Activated CD4-positive, alpha-beta memory T cell treated with anti-CD3 and anti-CD28 coated beads for 36 hours (primary cell): Measurements from ENCODE around the gene HMGB4. TPM values are rescaled to one million over a fixed set of nuclear protein-coding genes. Genes with fewer than 3 reads are reported as not detected.

Source experiments
- CTCF ChIA-PET: fragments of 350-600 bp; sonication (Branson Sonifier 250); formaldehyde crosslinking; loops from one replicate; lab custom pipeline; 2021; ENCODE audit warnings: antibody characterized with exemption, inconsistent platforms; lab: Charles Lee
- POLR2A ChIA-PET: fragments of 350-600 bp; sonication (Branson Sonifier 250); formaldehyde crosslinking; loops from one replicate; lab custom pipeline; 2021; ENCODE audit warnings: antibody characterized with exemption; lab: Charles Lee
- DNase-seq: peaks from one replicate; pipeline ENCODE4 v3.0.0-alpha.2; 2020
- H3K27ac Mint-ChIP-seq: one replicate; pipeline ENCODE4 v1.8.0; 2021; ENCODE audit warnings: mixed read lengths
- H3K27me3 Mint-ChIP-seq: one replicate; pipeline ENCODE4 v1.8.0; 2021; ENCODE audit warnings: mixed read lengths
- H3K36me3 Mint-ChIP-seq: one replicate; pipeline ENCODE4 v1.8.0; 2021; ENCODE audit warnings: mixed read lengths
- H3K4me1 Mint-ChIP-seq: one replicate; pipeline ENCODE4 v1.8.0; 2021; ENCODE audit warnings: low read depth, mixed read lengths
- H3K4me3 Mint-ChIP-seq: one replicate; pipeline ENCODE4 v1.8.0; 2021; ENCODE audit warnings: mild to moderate bottlenecking, mixed read lengths
- H3K9me3 Mint-ChIP-seq: one replicate; pipeline ENCODE4 v1.8.0; 2021; ENCODE audit warnings: mixed read lengths
- intact Hi-C: fragments of 100-400 bp; cut with micrococcal nuclease; formaldehyde crosslinking; loops from one replicate; pipeline ENCODE4 v1.15.1; 2023
- total RNA-seq, 2 experiments: library from RNA; stranded (reverse); gene quantifications; one replicate each; pipeline ENCODE4 v1.2.3, GENCODE V29; 2021

The HMGB4 gene
- total RNA-seq, 2 experiments from 2014 or later = not detected

DNA sequence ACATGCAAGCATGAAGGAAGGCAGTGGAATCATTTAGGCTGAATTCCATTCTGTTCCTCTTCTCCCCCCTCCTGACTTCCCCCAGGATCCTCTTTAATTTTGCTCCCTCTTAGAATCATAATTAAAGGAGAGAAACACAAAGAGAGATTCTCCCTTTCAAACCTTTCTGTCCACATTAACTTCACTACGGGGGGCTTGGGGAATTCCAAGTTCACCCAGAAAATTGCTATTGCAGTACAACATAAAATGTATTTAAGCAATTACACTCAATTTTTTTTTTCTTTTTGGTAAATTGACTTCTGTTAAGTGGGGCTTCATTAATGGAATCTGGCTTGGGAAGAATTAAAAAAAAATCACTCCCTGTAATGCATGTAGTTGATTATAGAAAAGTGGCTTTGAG, 13.4 kb upstream of the HMGB4 start:
- no peak overlapping the region for H3K27ac Mint-ChIP-seq
- ChIA-PET CTCF (no interaction called here), POLR2A (no interaction called here)
- peaks cover 6% of the 10 kb centered on the region for H3K27me3 Mint-ChIP-seq
- no peak for DNase-seq
- no peaks in the 10 kb centered on the region for H3K9me3 Mint-ChIP-seq
- no peaks in the 10 kb centered on the region for H3K36me3 Mint-ChIP-seq
- no peaks in the 10 kb centered on the region for H3K4me1 Mint-ChIP-seq
- intact Hi-C loops = no loop called here
- no peak overlapping the region for H3K4me3 Mint-ChIP-seq

DNA sequence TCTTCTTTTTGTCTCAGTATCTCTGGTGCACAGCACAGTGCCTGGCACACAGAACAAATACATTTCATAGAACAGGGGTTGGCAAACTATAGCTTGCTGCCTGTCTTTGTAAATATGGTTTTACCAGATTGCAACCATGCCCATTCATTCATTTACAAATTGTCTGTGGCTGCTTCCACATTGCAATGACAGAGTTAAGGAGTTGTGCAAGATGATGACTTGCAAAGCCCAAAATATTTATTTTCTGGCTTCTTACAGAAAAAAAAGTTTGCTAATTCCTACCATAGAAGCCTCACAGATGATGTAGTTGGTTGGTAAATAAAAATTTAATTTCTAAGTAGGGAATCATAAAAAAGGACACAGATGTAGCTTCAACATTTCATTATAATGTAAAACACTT, 11.2 kb upstream of the HMGB4 start:
- no peak overlapping the region for H3K27ac Mint-ChIP-seq
- H3K9me3 Mint-ChIP-seq = no peaks in the 10 kb centered on the region
- no peaks in the 10 kb centered on the region for H3K36me3 Mint-ChIP-seq
- no peak overlapping the region for H3K4me3 Mint-ChIP-seq
- CTCF ChIA-PET = no interaction called here
- no peak for DNase-seq
- peaks cover 6% of the 10 kb centered on the region for H3K27me3 Mint-ChIP-seq
- no peaks in the 10 kb centered on the region for H3K4me1 Mint-ChIP-seq
- intact Hi-C loops = no loop called here
- POLR2A ChIA-PET = no interaction called here

DNA sequence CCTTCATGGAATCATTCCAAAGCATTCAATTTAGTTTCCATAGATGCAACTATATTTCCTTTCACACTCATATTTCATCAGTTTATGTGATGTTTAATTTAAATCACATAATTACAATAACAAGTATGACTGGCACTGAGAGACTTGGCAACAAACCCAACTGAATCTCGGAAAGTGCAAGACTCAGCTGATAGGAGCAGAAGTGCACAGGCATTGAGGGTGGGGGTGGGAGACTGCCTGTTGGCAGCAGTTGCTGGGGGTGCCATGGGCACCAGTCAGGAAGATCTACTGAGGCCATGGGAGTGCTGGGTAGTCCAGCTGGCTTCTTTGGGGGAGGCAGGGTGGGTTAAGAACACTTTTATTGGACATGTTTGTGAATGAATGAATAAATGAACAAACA, 10.4 kb upstream of the HMGB4 start:
- Mint-ChIP-seq H3K36me3 (no peaks in the 10 kb centered on the region), H3K4me1 (no peaks in the 10 kb centered on the region), H3K27me3 (peaks cover 8% of the 10 kb centered on the region), H3K9me3 (no peaks in the 10 kb centered on the region), H3K4me3 (no peak overlapping the region), H3K27ac (no peak overlapping the region)
- no peak for DNase-seq
- CTCF ChIA-PET = interaction anchor here (1.6 kb wide), 1 partner anchor 8 kb away, joined by 4 read pairs; no protein-coding TSS in a partner anchor
- POLR2A ChIA-PET = no interaction called here
- intact Hi-C loops = no loop called here

DNA sequence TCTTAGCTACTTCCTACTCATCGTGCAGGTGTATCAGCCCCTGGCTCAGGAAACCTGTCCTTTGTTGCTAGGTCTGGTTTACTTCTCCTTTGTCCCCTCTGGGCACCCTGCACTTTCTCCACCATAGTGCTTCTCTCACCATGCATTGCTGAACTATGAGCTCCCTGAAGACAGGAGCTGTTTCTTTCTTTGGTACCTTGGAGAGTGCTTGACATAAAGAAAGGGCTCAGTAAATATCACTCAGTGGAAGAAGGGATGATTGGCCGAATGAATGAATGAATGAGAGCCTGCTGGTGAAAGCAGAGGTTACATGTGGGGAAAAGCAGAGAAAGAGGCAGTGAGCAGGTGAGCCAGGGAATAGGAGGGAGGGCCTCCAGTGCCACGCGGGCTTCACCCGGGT, 9.8 kb upstream of the HMGB4 start:
- H3K9me3 Mint-ChIP-seq = no peaks in the 10 kb centered on the region
- peaks cover 8% of the 10 kb centered on the region for H3K27me3 Mint-ChIP-seq
- no peaks in the 10 kb centered on the region for H3K4me1 Mint-ChIP-seq
- CTCF ChIA-PET = interaction anchor here (1.6 kb wide), 1 partner anchor 9 kb away, joined by 4 read pairs; no protein-coding TSS in a partner anchor
- intact Hi-C loops = no loop called here
- POLR2A ChIA-PET = no interaction called here
- no peak overlapping the region for H3K4me3 Mint-ChIP-seq
- H3K27ac Mint-ChIP-seq = no peak overlapping the region
- H3K36me3 Mint-ChIP-seq = no peaks in the 10 kb centered on the region
- no peak for DNase-seq

DNA sequence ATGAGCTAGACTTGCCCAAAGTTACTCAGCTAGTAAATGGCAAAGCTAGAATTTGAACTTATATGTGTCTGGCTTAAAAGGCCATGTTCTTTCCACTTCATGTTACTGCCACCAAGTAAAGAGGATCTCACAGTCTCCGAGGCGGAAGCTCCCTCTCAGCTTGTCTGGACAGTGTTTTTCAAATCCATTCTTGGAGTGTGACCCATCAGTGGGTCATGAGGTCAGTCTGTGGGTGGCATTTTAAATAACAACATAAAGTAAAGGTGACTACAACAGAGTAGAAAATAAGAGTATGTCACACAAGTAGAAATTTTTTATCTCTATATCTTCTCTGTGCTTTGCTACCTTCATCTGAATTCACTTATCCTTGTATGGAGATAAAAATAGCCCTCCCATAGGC, 3.2 kb upstream of the HMGB4 start:
- H3K4me1 Mint-ChIP-seq = no peaks in the 10 kb centered on the region
- H3K4me3 Mint-ChIP-seq = no peak overlapping the region
- DNase-seq = no peak
- H3K9me3 Mint-ChIP-seq = no peaks in the 10 kb centered on the region
- ChIA-PET POLR2A (no interaction called here), CTCF (no interaction called here)
- H3K27ac Mint-ChIP-seq = no peak overlapping the region
- H3K36me3 Mint-ChIP-seq = no peaks in the 10 kb centered on the region
- intact Hi-C loops = no loop called here
- peaks cover 15% of the 10 kb centered on the region for H3K27me3 Mint-ChIP-seq

DNA sequence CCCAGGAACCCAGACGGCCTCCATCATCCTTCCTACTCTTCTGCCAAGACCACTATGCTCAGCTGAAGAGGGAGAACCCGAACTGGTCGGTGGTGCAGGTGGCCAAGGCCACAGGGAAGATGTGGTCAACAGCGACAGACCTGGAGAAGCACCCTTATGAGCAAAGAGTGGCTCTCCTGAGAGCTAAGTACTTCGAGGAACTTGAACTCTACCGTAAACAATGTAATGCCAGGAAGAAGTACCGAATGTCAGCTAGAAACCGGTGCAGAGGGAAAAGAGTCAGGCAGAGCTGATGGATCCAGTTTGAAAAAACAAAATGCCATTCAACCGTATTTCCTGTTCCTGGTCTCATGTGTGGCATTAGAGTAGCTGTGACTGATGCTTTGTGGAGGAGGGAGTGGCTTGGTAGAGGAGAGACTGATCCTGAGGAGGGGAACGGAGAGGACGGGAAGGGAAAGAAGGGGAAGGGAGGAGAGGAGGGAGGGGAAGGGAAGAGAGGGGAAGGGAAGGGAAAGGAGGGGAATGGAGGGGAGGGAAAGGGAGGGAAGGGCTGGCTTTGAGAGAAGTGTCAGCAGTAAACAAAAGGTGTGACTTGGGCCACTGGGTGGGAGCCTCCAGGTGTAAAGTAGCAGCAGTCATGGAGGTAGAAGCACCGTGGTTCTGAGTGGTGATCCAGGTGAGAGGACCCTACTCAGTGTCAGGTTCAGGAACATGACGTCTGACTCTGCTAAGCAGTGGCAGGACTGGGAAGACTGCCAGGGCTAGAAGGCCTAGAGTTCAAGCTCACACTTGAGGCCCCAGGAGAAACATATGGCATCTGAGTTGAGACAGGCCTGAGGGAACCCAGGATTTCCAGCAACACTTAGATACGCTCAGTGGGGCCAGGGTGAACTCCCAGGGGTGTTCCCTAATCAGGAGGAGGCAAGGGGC, 846 bp downstream of the HMGB4 start:
- CTCF ChIA-PET = no interaction called here
- Mint-ChIP-seq H3K27me3 (peaks cover 13% of the 10 kb centered on the region), H3K4me1 (peaks cover 4% of the 10 kb centered on the region), H3K27ac (no peak overlapping the region), H3K4me3 (no peak overlapping the region), H3K36me3 (no peaks in the 10 kb centered on the region), H3K9me3 (no peaks in the 10 kb centered on the region)
- intact Hi-C loops = no loop called here
- POLR2A ChIA-PET = no interaction called here
- no peak for DNase-seq

DNA sequence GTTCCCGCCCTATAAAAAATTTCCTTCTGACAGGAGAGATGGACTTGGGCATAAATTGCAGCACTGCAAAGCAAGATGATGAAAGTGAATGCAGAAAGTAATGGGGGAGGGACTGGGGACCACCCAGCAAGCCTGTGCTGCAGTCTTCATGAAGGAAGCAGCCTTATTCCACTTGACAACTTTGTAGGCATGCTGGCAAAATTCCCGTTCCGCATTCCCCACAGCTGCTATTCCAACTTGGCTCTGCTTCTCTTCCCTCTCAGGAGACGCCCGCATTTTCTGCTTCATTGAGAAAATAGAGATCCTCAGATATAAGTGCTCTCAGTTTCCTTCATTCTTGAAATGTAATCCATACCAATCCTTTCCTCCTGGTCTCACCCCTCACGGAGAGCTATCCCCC, 2.4 kb downstream of the HMGB4 start:
- intact Hi-C loops = no loop called here
- ChIA-PET CTCF (no interaction called here), POLR2A (no interaction called here)
- Mint-ChIP-seq H3K27ac (no peak overlapping the region), H3K36me3 (no peaks in the 10 kb centered on the region), H3K4me1 (peaks cover 4% of the 10 kb centered on the region), H3K9me3 (no peaks in the 10 kb centered on the region), H3K27me3 (peaks cover 13% of the 10 kb centered on the region), H3K4me3 (no peak overlapping the region)
- DNase-seq = no peak

DNA sequence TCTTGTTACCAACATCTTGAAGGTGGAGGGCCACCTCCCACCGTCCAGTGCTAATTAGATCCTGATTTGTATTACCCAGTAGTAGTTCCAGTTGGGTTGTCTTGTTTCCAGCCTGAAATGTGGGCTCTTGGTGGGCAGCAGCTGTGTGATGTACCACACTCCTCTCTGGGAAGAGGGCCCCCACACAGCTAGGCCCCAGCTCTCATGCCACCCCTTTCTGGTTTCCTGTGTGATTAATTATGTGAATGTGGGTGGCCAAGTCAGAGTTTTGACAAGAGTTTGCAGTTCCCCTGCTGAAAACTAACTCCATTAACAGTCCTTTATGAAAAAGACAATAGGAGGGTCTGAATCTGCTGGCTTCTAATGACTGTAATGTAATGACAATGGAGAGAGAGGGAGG, 3.8 kb downstream of the HMGB4 start:
- Mint-ChIP-seq H3K9me3 (no peaks in the 10 kb centered on the region), H3K4me3 (no peak overlapping the region), H3K27me3 (peaks cover 13% of the 10 kb centered on the region), H3K27ac (no peak overlapping the region), H3K36me3 (no peaks in the 10 kb centered on the region), H3K4me1 (peaks cover 4% of the 10 kb centered on the region)
- intact Hi-C loops = no loop called here
- no peak for DNase-seq
- CTCF ChIA-PET = no interaction called here
- POLR2A ChIA-PET = no interaction called here

DNA sequence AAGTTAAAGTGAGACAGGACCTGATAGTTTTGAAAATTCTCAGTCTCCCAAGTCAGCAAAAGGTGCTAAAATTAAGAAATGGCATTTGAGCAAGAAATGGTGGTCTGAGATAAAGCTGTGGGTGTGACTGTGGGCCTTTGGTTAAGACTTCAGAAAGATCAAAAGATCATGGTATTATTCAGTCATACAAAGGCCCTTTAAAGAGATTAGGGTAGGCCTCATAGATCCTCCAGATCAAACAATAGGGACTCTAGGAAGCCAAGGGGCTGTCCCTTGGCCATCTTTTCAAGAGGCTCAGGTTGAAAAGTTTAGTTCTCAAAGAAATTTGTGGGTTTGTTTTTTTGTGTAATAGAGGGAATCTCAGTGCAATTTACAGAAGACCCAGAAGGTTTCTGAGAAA, 8.4 kb downstream of the HMGB4 start:
- Mint-ChIP-seq H3K36me3 (no peaks in the 10 kb centered on the region), H3K4me1 (peaks cover 4% of the 10 kb centered on the region), H3K9me3 (no peaks in the 10 kb centered on the region), H3K27me3 (peaks cover 11% of the 10 kb centered on the region), H3K27ac (no peak overlapping the region), H3K4me3 (no peak overlapping the region)
- CTCF ChIA-PET = no interaction called here
- intact Hi-C loops = no loop called here
- POLR2A ChIA-PET = no interaction called here
- no peak for DNase-seq

DNA sequence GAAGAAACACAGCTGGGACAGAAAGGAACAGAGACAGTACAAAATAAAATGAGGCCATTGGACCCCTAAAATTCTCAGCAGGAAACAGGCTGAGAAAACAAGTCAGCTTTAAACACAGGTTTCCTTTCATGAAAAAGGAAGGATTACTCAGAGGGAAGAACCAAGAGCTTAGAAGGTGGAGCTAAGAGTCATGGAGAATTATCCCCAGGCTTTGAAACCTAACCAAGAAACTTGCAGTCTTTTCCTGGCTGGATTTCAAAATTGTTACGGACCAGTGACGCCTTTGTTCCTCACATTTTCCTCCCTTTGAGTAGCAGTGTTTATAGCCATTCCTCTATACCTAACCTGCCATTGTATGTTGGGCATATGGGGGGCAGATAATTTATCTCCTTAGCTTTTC, 8.8 kb downstream of the HMGB4 start:
- Mint-ChIP-seq H3K36me3 (no peaks in the 10 kb centered on the region), H3K9me3 (no peaks in the 10 kb centered on the region), H3K27me3 (peaks cover 11% of the 10 kb centered on the region), H3K4me1 (peaks cover 3% of the 10 kb centered on the region), H3K27ac (no peak overlapping the region), H3K4me3 (no peak overlapping the region)
- POLR2A ChIA-PET = no interaction called here
- CTCF ChIA-PET = no interaction called here
- no peak for DNase-seq
- intact Hi-C loops = no loop called here

DNA sequence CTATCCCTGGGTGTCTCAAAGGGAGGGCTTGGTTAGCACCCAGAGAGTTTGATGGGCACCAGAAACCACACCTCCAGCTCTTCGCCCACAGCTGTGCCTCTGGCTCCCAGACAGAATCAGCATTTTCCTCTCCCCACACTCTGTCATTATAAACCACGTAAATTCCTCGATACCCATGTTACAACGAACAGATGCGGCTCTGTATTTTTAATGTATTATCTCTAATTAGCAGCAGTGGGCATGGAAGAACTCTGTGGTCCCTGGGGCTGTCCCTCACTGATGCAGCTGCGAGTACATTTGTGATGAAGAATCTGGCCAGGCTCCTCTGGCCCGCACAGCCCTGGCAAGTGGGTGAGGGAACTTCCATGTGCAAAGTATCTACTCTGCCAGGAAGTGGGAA, 10.8 kb downstream of the HMGB4 start:
- Mint-ChIP-seq H3K4me3 (no peak overlapping the region), H3K9me3 (no peaks in the 10 kb centered on the region), H3K27ac (no peak overlapping the region), H3K4me1 (no peaks in the 10 kb centered on the region), H3K36me3 (no peaks in the 10 kb centered on the region), H3K27me3 (peaks cover 14% of the 10 kb centered on the region)
- CTCF ChIA-PET = no interaction called here
- POLR2A ChIA-PET = no interaction called here
- DNase-seq = no peak
- intact Hi-C loops = no loop called here

DNA sequence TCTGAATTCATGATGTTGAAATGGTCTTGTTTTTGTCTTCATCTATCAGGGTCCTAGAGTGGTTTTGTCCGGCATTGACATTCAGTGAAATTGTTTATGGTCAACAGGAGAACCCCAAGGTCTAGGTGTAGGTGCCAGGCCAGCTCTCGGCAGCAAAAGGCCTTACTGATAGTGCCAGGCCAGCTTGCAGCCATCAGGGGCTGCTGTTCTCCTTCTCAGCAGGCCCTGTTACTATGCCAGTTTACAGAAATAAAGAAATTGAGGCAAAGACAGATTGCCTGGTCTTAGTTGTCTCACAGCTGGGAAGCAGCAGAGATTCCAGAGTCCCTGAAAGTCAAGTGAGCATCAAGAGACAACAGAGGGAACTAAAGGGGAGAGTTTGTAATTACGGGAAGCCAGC, 12.0 kb downstream of the HMGB4 start:
- H3K9me3 Mint-ChIP-seq = no peaks in the 10 kb centered on the region
- intact Hi-C loops = no loop called here
- H3K27ac Mint-ChIP-seq = no peak overlapping the region
- H3K27me3 Mint-ChIP-seq = peaks cover 14% of the 10 kb centered on the region
- ChIA-PET CTCF (no interaction called here), POLR2A (no interaction called here)
- DNase-seq = no peak
- no peaks in the 10 kb centered on the region for H3K36me3 Mint-ChIP-seq
- H3K4me1 Mint-ChIP-seq = no peaks in the 10 kb centered on the region
- no peak overlapping the region for H3K4me3 Mint-ChIP-seq
